ENCODE measurements around the gene CD8A.
A peak's percentile ranks its signal among the peaks of the same experiment; 100 is the strongest.
"Not testable (repeated sequence)": the region's sequence is repeated elsewhere in the genome, so short reads cannot be mapped to it uniquely, and the experiment has no call there.

Gene CD8A

GRCh38 chr2:86790676-86791572, at the start of gene CD8A:
Gene CD8A (minus strand): TSS chr2:86790913. CDS start chr2:86790825, 88 bp downstream.
- DNase-seq (ENCODE audit: low read depth): no peak

DNA sequence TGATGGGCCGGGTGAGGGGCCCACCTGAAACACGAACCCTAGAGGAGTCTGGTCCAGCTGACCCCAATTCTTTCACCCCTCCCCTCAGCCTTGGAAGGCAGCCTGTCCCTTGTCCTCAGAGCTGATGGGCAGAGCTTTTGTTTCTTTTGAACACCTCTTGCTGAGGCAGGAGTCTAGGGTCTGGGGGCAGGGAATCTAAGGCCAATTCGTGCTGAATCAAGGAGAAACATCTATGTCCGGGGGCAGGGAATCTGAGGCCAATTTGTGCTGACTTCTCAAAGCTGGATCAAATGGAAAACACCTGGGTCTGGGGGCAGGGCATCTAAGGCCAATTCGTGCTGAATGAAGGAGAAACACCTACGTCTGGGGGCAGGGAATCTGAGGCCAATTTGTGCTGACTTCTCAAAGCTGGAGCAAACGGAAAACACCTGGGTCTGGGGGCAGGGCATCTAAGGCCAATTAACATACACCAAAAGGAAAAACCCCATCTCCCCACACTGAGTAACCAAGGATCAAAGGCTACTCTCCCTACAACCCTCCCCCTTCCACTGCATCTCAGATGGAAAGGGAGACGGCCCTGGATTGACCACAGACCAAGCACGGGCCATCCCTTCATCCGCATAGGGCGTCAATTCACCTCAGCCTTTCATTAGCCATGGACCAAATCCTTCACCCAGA, 49.3 kb upstream of the CD8A start:
- not testable (repeated sequence) for DNase-seq (ENCODE audit: low read depth)

GRCh38 chr2:86839455-86839854, 48.7 kb upstream of the CD8A start:
- not testable (repeated sequence) for DNase-seq (ENCODE audit: low read depth)

DNA sequence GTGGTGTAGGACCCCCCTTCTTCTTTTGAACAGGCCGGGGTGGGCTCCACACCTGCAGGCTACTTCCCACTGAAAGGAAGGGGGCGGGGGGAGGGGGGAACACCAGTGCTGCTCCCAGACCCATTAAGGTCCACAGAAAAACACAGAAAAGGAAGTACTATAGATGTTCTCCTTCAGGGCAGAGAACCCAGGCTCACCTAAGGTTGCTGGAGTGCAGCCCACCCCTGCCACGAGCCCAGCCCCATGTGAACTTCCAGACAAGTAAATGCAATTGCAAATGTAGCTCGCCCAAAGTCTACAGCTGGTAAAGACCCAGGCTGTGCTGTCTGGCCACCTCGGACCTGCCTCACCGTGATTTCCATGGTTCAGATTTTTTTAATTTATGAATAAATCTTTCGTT, 47.0 kb upstream of the CD8A start:
- not testable (repeated sequence) for DNase-seq (ENCODE audit: low read depth)

GRCh38 chr2:86836915-86837695, 46.4 kb upstream of the CD8A start:
- DNase-seq (ENCODE audit: low read depth): peak; percentile 15

DNA sequence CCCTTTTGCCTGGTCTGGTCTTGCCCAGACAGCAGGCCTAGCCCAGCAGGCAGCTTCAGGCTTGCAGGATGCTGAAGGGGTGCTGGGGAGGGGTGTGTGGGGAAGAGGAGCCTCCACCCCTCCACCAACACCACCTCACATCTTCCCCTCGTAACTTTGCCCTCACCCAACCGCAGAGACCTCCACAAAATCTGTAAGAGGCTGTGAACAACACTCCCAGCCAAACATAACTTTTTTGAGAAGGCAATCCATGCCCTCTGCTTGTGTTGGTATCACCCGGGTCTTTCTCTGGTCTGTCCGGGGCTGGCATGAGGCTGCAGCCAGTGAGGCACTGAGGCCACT, 44.8 kb upstream of the CD8A start:
- DNase-seq (ENCODE audit: low read depth): not testable (repeated sequence)

DNA sequence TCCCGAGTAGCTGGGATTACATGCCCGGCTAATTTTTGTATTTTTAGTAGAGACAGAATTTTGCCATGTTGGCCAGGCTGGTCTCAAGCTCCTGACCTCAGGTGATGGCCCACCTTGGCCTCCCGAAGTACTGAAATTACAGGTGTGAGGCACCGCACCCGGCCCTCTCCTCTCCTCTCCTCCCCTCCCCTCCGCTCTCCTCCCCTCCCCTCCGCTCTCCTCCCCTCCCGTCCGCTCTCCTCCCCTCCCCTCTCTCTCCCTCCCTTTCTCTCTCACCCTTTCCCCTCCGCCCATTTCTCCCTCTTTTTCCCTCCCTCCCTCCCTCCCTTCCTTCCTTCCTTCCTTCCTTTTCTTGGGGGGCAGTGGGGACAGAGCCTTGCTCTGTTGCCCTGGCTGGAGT, 42.6 kb upstream of the CD8A start:
- DNase-seq (ENCODE audit: low read depth): no peak

DNA sequence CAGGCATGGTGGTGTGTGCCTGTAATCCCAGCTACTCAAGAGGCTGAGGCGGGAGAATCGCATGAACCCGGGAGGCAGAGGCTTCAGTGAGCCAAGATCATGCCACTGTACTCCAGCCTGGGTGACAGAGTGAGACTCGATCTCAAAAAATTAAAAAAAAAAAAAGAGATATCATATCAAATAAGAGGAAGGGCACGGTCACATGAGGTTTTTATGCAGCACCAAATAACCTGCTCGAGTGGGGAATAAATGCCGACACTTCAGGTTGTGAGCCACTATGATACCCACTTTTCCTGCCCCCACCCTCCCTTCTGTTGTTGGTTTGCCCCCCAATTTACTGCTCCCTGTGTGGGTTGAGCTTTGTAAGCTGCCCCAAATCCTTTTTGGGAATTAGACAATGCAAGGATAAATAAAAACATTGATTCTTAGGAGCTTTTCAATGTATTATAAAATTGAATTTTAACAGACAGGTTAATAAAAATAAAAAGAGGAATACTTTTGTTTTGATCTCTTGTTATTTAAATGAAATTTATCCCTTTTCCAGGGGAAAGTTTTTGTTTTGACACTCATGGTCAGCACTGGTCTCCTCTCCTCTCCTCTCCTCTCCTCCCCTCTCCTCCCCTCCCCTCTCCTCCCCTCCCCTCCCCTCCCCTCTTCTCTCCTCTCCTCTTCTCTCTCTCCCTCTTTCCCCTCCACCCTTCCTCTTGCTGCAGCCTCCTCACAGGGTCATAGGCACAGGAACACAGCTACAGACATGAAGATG, 41.8 kb upstream of the CD8A start:
- DNase-seq (ENCODE audit: low read depth): no peak

DNA sequence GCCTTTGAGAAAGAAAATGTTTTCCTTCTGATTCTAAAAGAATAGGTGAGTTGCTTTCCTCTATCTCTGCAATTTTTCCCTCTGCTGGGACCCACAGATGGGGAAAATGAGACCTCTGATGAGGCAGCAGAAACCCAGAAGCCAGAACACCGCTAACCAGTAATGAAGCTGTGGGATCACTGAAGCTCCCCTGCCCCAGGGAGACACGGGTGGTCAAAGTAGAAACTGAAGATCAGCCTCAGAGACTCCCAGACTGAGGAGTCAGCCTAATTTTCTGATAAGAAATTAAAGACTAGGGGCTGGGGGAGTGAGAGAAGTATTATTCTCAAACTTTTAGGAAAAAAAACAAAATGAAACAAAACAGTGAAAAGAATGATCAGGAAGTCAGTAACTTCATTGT, 40.8 kb upstream of the CD8A start:
- no peak for DNase-seq (ENCODE audit: low read depth)

GRCh38 chr2:86826951-86827350, 36.2 kb upstream of the CD8A start:
- no peak for DNase-seq (ENCODE audit: low read depth)

GRCh38 chr2:86825693-86826381, 35.1 kb upstream of the CD8A start:
- no peak for DNase-seq (ENCODE audit: low read depth)

DNA sequence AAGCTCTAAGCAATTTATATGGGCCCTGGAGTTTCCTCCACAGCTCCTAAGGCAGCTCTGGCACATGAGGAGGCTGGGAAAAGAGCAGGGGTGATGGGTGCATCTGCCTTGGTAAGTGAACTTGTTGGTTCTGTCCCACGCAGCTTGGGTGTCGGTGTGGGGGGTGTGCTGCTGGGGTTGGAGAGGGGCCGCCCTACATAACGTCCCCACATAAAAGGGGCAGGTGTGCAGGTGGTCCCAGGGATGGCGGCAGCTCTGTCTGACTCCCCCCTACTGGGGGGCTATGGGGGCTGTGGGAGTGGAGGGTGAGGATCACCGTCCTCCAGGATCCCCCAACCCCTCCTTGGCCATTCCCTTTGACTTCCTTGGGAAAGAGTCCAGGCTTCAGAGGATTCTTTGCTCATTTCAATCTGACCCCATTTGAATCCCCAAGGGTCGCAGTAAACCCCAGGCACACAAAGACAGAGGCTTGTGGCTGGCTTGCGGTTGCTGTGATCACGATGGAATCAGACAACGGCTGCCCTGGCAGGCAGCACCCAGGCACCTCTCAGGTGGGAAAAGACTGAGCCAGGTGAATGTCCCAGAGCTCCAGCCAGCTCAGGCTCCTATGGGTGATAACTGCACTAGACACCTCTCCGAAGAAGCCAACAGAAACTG, 34.5 kb upstream of the CD8A start:
- no peak for DNase-seq (ENCODE audit: low read depth)

- no peak for DNase-seq (ENCODE audit: low read depth)
Observed at GRCh38 chr2:86822668-86823345, 32.1 kb upstream of the CD8A start.

DNA sequence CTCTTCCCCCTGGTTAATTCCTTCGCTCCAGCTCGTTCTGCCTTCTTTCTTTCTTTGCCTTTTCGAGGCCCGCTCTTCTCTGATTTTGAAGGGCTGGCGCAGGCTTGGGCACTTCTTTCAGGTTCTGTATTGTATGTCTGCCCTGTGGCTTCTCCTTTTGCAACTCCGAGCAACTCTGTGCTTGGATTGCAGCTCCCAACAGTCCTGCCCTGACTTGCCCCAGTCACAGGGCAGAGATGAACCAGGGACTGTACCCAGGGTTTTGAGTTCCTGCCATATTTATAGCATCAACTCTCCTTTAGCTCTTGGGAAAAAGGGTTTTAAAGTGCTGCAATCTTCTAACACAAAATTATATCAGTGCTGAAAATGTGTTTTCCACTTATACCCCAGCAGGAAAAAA, 31.1 kb upstream of the CD8A start:
- DNase-seq (ENCODE audit: low read depth): no peak

- DNase-seq (ENCODE audit: low read depth): no peak
Observed at GRCh38 chr2:86821306-86821705, 30.6 kb upstream of the CD8A start.

- no peak for DNase-seq (ENCODE audit: low read depth)
Observed at GRCh38 chr2:86818957-86819356, 28.2 kb upstream of the CD8A start.

DNA sequence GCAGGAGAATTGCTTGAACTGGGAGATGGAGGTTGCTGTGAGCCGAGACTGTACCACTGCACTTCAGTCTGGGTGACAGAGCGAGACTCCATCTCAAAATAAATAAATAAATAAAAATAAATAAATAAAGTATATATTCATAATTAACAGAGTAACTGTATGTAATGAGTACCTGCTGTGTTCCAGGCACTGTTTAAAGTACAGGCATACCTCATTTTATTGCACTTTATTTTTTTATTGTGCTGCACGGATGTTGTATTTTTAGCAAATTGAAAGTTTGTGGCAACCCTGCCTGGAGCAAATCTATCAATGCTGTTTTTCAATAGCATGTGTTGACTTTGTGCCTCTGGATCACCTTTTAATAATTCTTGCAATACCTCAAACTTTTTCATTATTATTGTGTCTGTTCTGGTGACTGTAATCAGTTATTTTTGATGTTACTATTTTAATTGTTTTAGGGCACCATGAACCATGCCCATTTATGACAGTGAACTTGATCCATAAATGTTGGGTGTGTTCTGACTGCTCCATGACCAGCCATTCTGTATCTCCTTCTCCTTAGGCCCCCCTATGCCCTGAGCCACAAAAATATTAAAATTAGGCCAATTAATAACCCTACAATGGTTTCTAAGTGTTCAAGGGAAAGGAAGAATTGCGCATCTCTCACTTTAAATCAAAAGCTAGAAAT, 27.5 kb upstream of the CD8A start:
- no peak for DNase-seq (ENCODE audit: low read depth)

- DNase-seq (ENCODE audit: low read depth): no peak
Observed at GRCh38 chr2:86815611-86816010, 24.9 kb upstream of the CD8A start.

- DNase-seq (ENCODE audit: low read depth): no peak
Observed at GRCh38 chr2:86809481-86810121, 18.9 kb upstream of the CD8A start.

All from HS-27A (cell line).